ENCODE data around the gene NATD1.

The NATD1 gene, protein sequence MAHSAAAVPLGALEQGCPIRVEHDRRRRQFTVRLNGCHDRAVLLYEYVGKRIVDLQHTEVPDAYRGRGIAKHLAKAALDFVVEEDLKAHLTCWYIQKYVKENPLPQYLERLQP

GRCh38 chr17:21252796-21253645, at the start of gene NATD1:
TSS of gene NATD1 (minus strand) at chr17:21253410. CDS start at chr17:21253264, 146 bp downstream.
- FAIRE-seq, result no peak
- peak; percentile 25 for DNase-seq (ENCODE audit: low spot score)

DNA sequence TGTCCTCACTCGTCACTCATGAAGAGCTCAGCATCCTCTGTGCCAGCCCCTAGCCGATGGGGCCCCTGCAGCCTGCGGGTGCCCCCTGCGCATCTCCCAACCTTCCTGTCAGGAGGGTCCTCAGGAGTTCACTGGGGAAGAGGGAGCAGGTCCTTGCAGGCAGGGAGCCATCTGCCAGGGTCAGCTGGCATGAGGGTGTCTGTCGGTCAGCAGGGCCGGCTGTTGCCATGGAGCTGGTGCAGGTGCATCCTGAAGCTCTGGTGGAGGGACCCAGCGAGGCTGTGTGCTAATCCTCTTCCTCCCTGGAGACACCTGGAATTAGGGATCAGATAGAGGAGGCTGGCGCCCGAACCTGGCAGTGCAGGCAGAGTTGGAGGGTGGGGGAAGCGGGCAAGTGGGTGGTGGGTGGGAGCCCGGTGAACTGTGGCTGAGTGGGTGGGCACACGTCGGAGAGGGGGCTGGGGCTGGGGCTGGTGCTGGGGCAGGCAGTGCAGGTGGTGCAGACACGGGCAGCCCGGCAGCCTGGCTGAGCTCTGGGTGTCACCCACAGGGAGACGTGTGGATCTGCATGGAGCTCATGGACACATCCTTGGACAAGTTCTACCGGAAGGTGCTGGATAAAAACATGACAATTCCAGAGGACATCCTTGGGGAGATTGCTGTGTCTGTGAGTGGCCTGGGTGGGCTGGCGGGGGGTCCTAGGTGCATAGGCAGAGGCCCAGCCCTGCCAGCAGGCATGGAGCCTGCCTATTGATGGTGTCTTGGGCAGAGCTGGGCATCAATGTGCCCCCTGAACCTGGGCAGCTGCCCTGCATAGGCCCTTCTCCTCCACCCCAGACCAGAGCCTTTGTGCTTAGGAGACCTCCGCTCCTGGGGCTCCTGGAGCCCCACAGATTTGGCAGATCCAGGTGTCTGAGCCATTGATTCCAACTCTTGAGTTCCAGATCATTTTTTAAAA, 48.7 kb upstream of the NATD1 start:
- no peak for DNase-seq (ENCODE audit: low spot score)
- FAIRE-seq, result no peak

- FAIRE-seq, result no peak
These were observed 47.7 kb upstream of the NATD1 start for GRCh38 chr17:21300601-21301571.

DNA sequence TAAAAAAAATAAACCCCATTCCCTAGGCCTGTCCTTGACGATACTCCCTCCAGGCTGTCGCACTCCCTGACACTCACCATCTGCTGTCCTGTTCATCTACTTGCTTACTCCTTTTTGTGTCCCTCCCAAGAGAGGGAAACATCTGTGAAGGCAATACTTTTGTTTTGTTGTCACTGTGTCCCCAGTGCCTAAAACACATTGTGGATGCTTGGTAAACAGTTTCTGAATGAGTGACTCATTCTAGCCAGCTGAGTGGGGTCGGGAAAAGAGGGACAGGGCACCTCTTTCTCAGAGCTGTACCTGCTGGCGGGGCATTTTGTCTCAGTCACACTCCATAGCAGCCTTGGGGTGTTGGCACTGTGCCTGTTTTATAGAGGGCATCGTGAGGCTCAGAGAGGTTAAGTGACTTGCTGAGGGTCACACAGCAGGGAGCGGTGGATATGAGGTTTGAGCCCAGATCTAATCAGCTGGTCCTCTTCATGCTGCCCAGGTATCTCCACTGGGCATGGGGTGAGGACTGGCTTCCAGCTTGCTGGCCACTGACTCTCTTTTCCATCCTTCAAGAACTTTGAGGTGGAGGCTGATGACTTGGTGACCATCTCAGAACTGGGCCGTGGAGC, 46.9 kb upstream of the NATD1 start:
- no peak for FAIRE-seq
- DNase-seq (ENCODE audit: low spot score), result no peak

More at GRCh38 chr17:21300601-21301571, 47.7 kb upstream of the NATD1 start:
- no peak for DNase-seq (ENCODE audit: low spot score)

DNA sequence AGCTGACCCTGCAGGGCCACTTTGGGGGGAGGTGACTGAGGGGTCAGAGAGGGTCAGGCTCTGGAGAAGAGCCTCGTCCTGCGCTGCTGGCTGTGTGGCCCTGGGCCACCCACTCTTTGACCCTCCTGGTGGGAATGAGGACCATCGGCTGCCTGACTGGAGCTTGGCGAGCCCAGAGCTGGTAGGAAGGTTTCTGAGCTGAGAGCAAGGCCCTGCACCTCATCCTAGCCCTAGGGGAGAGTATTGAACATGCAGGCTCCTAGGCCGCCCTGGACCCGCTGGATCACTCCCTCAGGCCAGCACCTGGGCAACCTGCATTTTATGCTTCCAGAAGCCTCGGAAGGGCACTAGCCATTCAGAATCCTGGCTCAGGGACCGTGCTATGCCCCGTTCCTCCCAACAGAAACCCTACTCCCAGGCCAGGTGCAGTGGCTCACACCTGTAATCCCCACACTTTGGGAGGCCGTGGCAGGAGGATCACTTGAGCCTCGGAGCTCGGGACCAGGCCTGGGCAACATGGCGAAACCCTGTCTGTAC, 45.8 kb upstream of the NATD1 start:
- FAIRE-seq, result no peak
- no peak for DNase-seq (ENCODE audit: low spot score)

GRCh38 chr17:21298056-21298982, 45.1 kb upstream of the NATD1 start:
- no peak for FAIRE-seq
- no peak for DNase-seq (ENCODE audit: low spot score)

- FAIRE-seq, result no peak
- no peak for DNase-seq (ENCODE audit: low spot score)
These were observed 44.4 kb upstream of the NATD1 start for GRCh38 chr17:21297597-21297996.

- FAIRE-seq (no peak), DNase-seq (ENCODE audit: low spot score) (no peak)
These were observed 43.9 kb upstream of the NATD1 start for GRCh38 chr17:21297026-21297520.

DNA sequence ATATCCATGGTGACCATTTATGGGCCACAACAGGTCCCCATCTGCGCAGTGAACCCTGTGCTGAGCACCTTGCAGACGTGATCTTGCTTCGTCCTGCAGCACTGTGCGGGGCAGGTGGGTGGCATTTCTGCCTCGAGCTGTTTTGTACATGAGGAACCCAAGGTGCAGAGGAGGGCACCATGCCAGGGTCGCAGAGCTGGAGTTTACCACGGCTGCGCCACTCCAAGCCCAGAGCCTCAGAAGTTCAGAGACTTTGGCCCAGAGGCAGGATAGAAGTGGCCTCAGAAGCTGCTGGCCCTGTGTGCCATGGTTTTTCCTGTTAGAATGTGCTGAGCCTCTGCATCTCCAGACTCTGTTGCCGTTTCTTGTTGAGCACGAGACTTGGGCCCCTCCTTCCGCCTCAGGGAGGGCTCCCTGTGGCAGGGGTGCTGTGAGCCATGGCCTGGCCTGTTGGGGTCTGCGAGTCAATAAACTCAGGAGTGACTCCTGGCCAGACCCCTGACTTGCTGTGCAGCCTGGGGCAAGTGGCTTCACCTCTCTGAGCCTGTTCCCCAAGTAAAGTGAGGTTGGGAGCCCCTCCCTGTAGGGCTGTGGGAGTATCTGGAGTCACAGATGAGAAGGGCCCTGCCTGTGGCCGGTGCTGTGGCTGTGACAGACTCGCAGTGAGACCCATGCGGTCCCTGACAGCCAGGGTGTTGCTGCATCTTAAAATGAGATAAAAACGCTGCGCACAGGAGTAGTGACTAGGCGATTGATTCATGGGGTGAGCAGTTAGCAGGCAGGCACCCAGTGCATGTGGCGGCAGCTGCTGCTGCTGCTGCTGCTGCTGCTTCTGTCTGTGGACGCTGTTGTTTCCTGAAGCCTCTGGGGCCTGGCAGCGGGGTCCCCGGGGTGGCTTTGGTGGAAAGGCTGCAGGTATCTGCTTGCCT, 43.2 kb upstream of the NATD1 start:
- DNase-seq (ENCODE audit: low spot score) (peak; percentile 4), FAIRE-seq (no peak)

- FAIRE-seq (no peak), DNase-seq (ENCODE audit: low spot score) (no peak)
These were observed 42.1 kb upstream of the NATD1 start for GRCh38 chr17:21295036-21295952.

GRCh38 chr17:21294321-21295035, 41.3 kb upstream of the NATD1 start:
- DNase-seq (ENCODE audit: low spot score) (no peak), FAIRE-seq (no peak)

DNA sequence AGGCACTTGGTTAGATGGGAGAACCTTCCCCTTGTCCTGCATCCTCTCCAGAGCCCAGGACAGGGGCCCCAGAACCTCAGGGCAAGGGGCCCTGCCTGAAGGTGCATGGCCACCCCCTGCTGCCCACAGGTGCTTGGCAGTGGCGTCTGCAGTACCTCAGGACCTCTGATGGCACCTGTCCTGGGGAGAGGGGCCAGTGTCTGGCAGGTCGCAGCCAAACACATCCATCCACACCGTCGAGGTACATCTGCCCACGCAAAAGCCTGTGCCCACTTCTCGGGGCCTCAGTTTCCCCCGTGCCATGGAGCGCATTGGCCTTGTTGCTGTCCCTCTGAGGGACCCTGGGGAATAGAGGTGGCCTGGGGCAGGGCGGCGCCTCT, 40.6 kb upstream of the NATD1 start:
- FAIRE-seq (no peak), DNase-seq (ENCODE audit: low spot score) (no peak)

DNA sequence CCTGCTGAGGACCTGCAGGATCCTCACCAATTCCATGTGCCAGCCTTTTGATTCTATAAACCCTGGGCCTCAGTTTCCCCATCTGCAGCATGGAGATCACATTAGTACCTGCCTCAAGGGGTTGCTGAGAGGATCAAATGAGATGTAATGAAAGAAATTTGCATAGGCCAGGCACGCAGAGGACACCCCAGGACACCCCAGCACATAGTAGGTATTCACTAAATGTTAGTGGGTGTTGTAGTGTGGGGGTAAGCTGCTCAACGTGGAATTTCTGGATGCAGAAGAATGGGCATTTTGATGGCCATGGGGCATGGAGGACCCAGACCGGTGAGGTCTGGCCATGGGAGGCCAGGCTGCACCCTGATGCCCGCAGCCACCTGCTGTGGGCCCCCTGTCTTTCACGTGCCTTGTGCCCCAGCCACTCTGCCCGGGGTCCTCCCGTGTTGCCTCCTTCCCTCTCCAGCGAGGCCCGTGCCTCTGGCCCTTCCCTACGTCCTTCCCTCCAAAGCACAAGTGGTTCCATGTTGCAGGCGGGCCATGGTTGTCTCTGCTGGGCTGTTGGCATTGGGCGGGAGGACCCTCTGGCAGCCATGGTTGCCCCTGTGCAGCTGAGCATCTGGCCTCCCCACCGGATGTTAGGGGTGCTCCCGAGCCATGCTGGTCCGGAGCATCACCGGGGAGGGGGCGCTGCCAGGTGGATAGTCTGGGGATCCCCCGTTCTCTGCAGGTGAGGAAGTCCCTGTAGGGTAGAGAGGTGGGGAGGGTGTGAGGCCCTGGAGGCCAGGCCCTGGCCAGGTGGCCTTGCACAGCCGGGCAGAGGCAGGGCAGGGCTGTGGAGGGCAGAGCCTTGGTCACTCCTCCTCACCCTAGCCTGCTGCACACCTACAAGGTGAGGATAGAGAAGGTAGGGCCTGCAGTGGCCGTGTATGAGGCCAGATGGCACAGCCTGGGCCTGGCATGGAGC, 39.9 kb upstream of the NATD1 start:
- FAIRE-seq, result no peak
- DNase-seq (ENCODE audit: low spot score), result no peak

DNA sequence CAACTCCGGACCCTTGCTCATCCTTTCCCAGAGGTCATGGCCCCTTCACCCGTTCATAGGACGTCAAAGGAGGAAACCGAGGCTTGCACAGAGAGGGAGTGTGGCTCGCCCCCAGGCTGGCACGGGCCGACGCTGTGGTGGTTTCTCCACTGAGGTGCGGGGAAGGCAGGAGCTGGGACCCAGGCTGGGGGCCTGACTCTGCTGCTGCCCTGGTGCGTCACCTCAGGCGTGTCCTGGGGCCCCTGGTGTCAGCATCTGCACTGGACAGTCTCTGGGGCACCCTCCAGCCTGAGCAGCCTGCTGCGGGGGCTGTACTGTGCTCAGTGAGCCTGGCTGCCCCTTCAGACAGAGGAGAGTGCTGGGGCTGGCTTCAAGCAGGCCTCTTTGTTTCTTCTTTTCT, 38.7 kb upstream of the NATD1 start:
- FAIRE-seq, result no peak
- DNase-seq (ENCODE audit: low spot score), result no peak

GRCh38 chr17:21291357-21291756, 38.1 kb upstream of the NATD1 start:
- FAIRE-seq, result no peak
- DNase-seq (ENCODE audit: low spot score), result no peak

All from RCC 7860 (cell line).